H1 (cell line): ENCODE results near the gene PPP1R14C. TPM values are rescaled to one million over a fixed set of nuclear protein-coding genes. Genes with fewer than 3 reads are reported as not detected.

Experiments used
- CBX5 ChIP-seq: fragments of 300-800, 300-1000 bp; sonication (generic); IDR thresholded peaks from 2 replicates; pipeline ENCODE4 v1.7.1; 2016; ENCODE audit warnings: antibody characterized with exemption, low read length, low read depth
- CEBPB ChIP-seq: IDR thresholded peaks from 2 replicates; pipeline ENCODE4 v1.6.1; 2012; ENCODE audit warnings: low read depth, low read length
- CHD1 ChIP-seq: IDR thresholded peaks from 2 replicates; pipeline ENCODE4 v1.6.1; 2012; ENCODE audit warnings: low read depth, low read length, improper control_type of control experiment
- EP300 ChIP-seq, 2 experiments: IDR thresholded peaks; 1 replicate in 1 of 2; 2 replicates in 1 of 2; pipeline ENCODE4 v1.6.1; 2011 to 2012; ENCODE audit warnings: low read depth in 2 of 2, low read length in 2 of 2, mild to moderate bottlenecking in 2 of 2, borderline replicate concordance in 1 of 2, inconsistent platforms in 1 of 2, moderate library complexity in 1 of 2
- GTF2F1 ChIP-seq: IDR thresholded peaks from 2 replicates; pipeline ENCODE4 v1.6.1; 2012; ENCODE audit warnings: low read depth, low read length, improper control_type of control experiment, borderline replicate concordance
- HDAC6 ChIP-seq: IDR thresholded peaks from one replicate; pipeline ENCODE4 v1.7.1; 2012; ENCODE audit warnings: low read depth, mild to moderate bottlenecking, inconsistent platforms, low read length, moderate library complexity
- KDM4A ChIP-seq: IDR thresholded peaks from one replicate; pipeline ENCODE4 v1.7.1; 2012; ENCODE audit warnings: low read depth, mild to moderate bottlenecking, moderate library complexity, low read length, inconsistent platforms; ENCODE audit not compliant: severe bottlenecking
- KDM5A ChIP-seq: fragments of 200-600 bp; IDR thresholded peaks from 2 replicates; pipeline ENCODE4 v1.7.1; 2012; ENCODE audit warnings: mild to moderate bottlenecking, low read length, inconsistent platforms, mixed read lengths
- NANOG ChIP-seq: IDR thresholded peaks from 2 replicates; pipeline ENCODE4 v1.6.1; 2011; ENCODE audit warnings: low read length, low read depth, mild to moderate bottlenecking, inconsistent platforms; ENCODE audit not compliant: insufficient read depth, poor library complexity, severe bottlenecking
- POLR2AphosphoS5 ChIP-seq: IDR thresholded peaks from 2 replicates; pipeline ENCODE4 v1.6.1; 2011; ENCODE audit warnings: low read depth, low read length
- POU5F1 ChIP-seq: IDR thresholded peaks from 2 replicates; pipeline ENCODE4 v1.6.1; 2011; ENCODE audit warnings: low read depth, mild to moderate bottlenecking, low read length, moderate library complexity
- RNF2 ChIP-seq: fragments of 200-900, 300-1000 bp; sonication (generic); IDR thresholded peaks from 2 replicates; pipeline ENCODE4 v1.7.1; 2016; ENCODE audit warnings: borderline replicate concordance, low read depth, mild to moderate bottlenecking, antibody characterized with exemption, low read length; ENCODE audit not compliant: poor library complexity, severe bottlenecking; ENCODE audit errors: missing control alignments
- SIN3A ChIP-seq, 2 experiments: IDR thresholded peaks in 1 of 2; conservative IDR thresholded peaks in 1 of 2; 2 replicates each; pipeline ENCODE4 v1.6.1; 2011 to 2012; ENCODE audit warnings: low read length in 2 of 2, improper control_type of control experiment in 1 of 2, low read depth in 1 of 2, mild to moderate bottlenecking in 1 of 2
- SP2 ChIP-seq: IDR thresholded peaks from 2 replicates; pipeline ENCODE4 v1.6.1; 2012; ENCODE audit warnings: mild to moderate bottlenecking, low read length, inconsistent platforms
- SUZ12 ChIP-seq: fragments of 200-600 bp; sonication (generic); IDR thresholded peaks from 2 replicates; pipeline ENCODE4 v1.6.1; 2012; ENCODE audit warnings: mild to moderate bottlenecking, inconsistent platforms, low read length, moderate library complexity, mixed read lengths
- TCF12 ChIP-seq: IDR thresholded peaks from 2 replicates; pipeline ENCODE4 v1.6.1; 2011; ENCODE audit warnings: low read depth, mild to moderate bottlenecking, low read length
- polyA plus RNA-seq, 7 experiments: library from polyadenylated mRNA; depleted of rRNA in 3 of 7; stranded (reverse) in 5 of 7; unstranded in 2 of 7; fragments of >200 nt in 5 of 7; fragments of 200-250 nt in 2 of 7; gene quantifications; 1 replicate in 5 of 7; 2 replicates in 1 of 7; 4 replicates in 1 of 7; pipeline versions ENCODE4 v1.2.1 to v1.2.3, GENCODE V29; 2011 to 2013; ENCODE audit warnings: missing spikeins in 2 of 7, mixed read lengths in 2 of 7
- total RNA-seq: library from RNA; stranded (reverse); fragmentation: NEBNext Ultra II Directional; extraction: Animal tissue kit (Norgen Biotek cat#: 25700); gene quantifications from 2 replicates; pipeline ENCODE4 v1.2.1, GENCODE V29; 2021
- TF ChIP-seq, protein P1 (sequence below), 3 experiments: IDR thresholded peaks; 1 replicate in 2 of 3; 2 replicates in 1 of 3; pipeline versions ENCODE4 v1.5.1 to v1.6.1; 2011; ENCODE audit warnings: low read length in 3 of 3, mild to moderate bottlenecking in 3 of 3, inconsistent platforms in 2 of 3, low read depth in 1 of 3, moderate library complexity in 1 of 3; ENCODE audit not compliant: insufficient read depth in 1 of 3; ENCODE audit errors: control extremely low read depth in 1 of 3

PPP1R14C gene
- total and polyA plus RNA-seq, 2 of the 8 experiments (the other 6 are each of a cell fraction or from before 2014, with no cell fraction given), result 0.30 to 0.61 TPM

DNA sequence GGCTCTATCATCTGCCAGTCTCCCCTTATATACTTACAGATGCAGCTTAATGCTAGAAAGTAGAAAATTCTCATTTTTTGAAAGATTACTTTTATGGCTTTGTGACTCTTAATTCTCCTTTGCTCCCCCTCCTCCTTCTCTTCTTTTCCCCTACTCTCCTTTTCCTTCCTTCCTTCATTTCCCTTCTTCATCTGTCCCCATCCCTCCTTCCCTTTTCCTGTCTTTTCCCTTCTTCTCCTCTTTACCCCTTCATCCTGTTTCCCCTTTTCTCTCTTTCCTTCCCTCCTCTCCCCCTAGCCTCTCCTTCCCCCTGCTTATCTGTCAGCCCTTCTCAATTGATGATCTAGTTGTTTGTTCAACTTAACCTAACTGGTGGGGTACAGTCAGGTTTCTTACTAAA lies 71.5 kb downstream of the PPP1R14C start (continued):
- TF ChIP-seq GTF2F1, result no peak
- no peak for TF ChIP-seq EP300 (IDR thresholded peaks at IDR 0.05; ENCODE audit: borderline replicate concordance in 1 of 2, low read depth in 2 of 2, low read length in 2 of 2)
- no peak for TF ChIP-seq HDAC6
- no peak for TF ChIP-seq CHD1
- TF ChIP-seq KDM5A, result no peak
- no peak for TF ChIP-seq KDM4A
- no peak for TF ChIP-seq SUZ12
- TF ChIP-seq POU5F1, result no peak
- no peak for TF ChIP-seq POLR2AphosphoS5
- TF ChIP-seq, protein P1, sequence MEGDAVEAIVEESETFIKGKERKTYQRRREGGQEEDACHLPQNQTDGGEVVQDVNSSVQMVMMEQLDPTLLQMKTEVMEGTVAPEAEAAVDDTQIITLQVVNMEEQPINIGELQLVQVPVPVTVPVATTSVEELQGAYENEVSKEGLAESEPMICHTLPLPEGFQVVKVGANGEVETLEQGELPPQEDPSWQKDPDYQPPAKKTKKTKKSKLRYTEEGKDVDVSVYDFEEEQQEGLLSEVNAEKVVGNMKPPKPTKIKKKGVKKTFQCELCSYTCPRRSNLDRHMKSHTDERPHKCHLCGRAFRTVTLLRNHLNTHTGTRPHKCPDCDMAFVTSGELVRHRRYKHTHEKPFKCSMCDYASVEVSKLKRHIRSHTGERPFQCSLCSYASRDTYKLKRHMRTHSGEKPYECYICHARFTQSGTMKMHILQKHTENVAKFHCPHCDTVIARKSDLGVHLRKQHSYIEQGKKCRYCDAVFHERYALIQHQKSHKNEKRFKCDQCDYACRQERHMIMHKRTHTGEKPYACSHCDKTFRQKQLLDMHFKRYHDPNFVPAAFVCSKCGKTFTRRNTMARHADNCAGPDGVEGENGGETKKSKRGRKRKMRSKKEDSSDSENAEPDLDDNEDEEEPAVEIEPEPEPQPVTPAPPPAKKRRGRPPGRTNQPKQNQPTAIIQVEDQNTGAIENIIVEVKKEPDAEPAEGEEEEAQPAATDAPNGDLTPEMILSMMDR (IDR thresholded peaks at IDR 0.05; ENCODE audit: control extremely low read depth in 1 of 3, insufficient read depth in 1 of 3, low read depth in 1 of 3, low read length in 3 of 3), result no peak
- TF ChIP-seq RNF2, result no peak
- no peak for TF ChIP-seq NANOG
- TF ChIP-seq SP2, result no peak
- TF ChIP-seq CBX5, result no peak
- no peak for TF ChIP-seq TCF12
- TF ChIP-seq CEBPB, result no peak
- no peak for TF ChIP-seq SIN3A (conservative IDR thresholded peaks at IDR 0.05 in 1 of 2, IDR thresholded peaks at IDR 0.05 in 1 of 2; ENCODE audit: low read depth in 1 of 2, low read length in 2 of 2)
